ENCODE results near the gene RETREG1.
A peak's percentile ranks its signal among the peaks of the same experiment; 100 is the strongest.

Gene RETREG1

DNA sequence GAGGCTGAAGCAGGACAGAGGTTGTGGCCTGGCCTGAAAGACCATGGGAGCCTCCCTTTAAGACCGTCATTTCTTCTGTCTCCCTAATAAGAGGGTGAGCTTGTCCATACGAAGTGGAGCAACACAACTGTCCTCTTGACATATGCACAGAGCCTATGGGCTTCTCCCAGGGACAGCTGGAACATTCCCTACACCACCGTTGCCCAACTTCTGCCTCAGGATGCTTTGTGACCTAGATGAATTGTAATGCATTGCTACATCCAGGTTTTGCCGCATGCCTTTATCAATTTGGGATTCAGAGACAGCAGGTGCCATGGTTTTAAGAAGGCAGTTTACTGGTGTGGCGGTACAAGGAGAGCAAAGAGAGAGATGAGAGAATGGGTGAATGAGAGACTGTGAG lies 116.8 kb downstream of the RETREG1 start:
- no peak for DNase-seq (ENCODE audit: extremely low read depth, low read depth)

DNA sequence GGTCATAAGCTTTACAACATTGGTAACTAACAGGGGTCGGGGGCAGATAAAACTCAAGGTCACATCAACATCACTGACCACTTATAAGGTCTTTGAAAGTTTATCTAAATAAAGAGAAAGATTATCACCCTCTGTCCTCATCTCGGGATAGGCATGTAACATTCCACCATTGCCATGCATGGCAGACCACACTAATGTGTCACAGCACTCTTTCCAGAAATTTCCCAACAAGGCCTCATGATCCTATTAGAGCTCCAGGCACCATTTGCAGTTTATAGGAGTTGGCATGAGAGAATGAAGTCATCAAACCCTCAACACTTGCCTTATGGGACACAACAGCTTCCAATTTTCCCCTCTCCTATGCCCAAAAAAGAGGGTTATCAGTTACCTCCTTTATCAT lies 119.3 kb downstream of the RETREG1 start:
- no peak for DNase-seq (ENCODE audit: extremely low read depth, low read depth)
- TF ChIP-seq, protein P1, sequence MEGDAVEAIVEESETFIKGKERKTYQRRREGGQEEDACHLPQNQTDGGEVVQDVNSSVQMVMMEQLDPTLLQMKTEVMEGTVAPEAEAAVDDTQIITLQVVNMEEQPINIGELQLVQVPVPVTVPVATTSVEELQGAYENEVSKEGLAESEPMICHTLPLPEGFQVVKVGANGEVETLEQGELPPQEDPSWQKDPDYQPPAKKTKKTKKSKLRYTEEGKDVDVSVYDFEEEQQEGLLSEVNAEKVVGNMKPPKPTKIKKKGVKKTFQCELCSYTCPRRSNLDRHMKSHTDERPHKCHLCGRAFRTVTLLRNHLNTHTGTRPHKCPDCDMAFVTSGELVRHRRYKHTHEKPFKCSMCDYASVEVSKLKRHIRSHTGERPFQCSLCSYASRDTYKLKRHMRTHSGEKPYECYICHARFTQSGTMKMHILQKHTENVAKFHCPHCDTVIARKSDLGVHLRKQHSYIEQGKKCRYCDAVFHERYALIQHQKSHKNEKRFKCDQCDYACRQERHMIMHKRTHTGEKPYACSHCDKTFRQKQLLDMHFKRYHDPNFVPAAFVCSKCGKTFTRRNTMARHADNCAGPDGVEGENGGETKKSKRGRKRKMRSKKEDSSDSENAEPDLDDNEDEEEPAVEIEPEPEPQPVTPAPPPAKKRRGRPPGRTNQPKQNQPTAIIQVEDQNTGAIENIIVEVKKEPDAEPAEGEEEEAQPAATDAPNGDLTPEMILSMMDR (IDR thresholded peaks at IDR 0.05; ENCODE audit: low read depth, low read length): no peak

More for the DNA sequence above, 116.8 kb downstream of the RETREG1 start:
- TF ChIP-seq, protein P1 (IDR thresholded peaks at IDR 0.05; ENCODE audit: low read depth, low read length): no peak

GRCh38 chr5:16493261-16493660 lies 123.5 kb downstream of the RETREG1 start:
- DNase-seq (ENCODE audit: extremely low read depth, low read depth): no peak
- TF ChIP-seq, protein P1 (IDR thresholded peaks at IDR 0.05; ENCODE audit: low read depth, low read length): no peak

DNA sequence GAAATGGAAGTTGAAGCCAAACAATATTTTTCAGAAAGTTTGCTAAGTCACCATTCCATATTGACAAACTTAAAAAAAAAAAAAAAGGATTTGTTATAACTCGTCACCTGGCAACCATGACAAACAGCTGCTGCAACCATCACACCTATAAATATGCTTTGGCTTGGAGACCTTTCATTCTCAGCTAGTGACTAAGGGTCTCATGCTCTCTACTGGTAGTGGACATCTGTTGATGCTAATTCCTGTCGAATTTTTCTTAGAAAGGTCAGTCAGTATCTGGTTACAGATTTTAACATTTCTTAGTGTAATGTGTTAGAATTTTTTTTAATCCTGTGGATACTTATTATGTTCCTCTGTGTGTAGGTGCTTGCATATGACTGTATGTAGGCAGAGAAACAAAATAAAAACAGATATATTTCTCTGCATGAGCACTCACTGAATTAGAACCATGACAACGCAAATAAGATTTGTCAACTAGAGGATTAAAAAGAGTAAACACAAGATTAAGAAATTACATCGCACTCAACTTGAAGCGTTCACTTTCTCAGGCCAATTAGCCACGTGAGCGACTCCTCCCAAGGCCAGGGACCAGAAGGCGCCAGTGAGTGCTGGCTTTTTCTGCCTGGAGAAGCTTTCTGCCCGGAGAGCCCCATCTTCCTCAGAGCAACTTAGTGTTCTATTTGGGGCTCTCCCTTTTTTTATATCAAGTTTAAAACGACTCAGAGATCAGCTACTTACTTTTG lies 124.2 kb downstream of the RETREG1 start:
- peak; percentile 37 for DNase-seq (ENCODE audit: extremely low read depth, low read depth)
- TF ChIP-seq, protein P1 (IDR thresholded peaks at IDR 0.05; ENCODE audit: low read depth, low read length): no peak

GRCh38 chr5:16490911-16491310 lies 125.9 kb downstream of the RETREG1 start:
- TF ChIP-seq, protein P1 (IDR thresholded peaks at IDR 0.05; ENCODE audit: low read depth, low read length): no peak
- DNase-seq (ENCODE audit: extremely low read depth, low read depth): no peak

DNA sequence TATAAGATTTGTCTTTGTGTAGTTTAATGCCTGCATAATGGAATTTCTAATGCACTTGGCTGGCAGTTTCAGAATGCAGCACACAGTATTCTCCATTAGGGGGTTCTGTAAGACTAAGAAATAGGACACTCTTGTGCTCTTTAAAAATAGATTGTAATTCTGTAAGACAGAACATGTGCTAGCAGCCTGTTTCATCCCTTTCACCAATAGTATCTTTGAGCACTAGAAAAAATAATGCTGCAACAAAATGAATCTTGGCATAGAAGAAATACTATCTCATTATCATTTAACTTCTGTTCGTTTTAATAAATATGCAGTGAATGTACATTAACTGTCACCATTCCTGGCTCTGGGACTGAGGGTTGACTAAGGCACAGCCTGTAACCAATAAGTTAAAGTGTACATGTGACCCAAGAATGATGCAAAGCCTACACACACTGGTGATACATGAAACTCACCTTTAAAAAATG lies 127.4 kb downstream of the RETREG1 start:
- TF ChIP-seq, protein P1 (IDR thresholded peaks at IDR 0.05; ENCODE audit: low read depth, low read length): peak; percentile 82
- peak; percentile 25 for DNase-seq (ENCODE audit: extremely low read depth, low read depth)

DNA sequence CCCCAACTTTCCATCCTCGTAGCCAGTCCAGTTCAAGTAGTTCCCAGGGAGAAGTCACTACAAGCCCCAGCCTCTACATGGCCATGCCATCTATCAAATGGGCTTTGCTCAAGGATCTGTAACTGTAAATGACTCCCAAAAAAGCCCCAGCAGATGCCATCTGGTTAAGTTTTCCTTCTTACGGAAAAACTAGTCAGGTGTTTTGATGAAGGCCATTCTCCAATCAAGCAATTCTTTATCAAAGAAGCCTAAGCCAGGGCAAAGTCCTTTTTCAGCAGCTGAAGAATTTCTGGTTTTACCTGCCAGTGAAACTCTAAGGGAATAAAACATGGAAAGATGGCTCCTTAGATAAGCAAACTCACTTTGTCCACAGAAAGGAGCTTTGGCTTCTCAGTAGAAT lies 129.3 kb downstream of the RETREG1 start:
- DNase-seq (ENCODE audit: extremely low read depth, low read depth): no peak
- TF ChIP-seq, protein P1 (IDR thresholded peaks at IDR 0.05; ENCODE audit: low read depth, low read length): no peak
